ENCODE data around the gene ZIK1.

GRCh38 chr19:57557659-57558058 is 26.3 kb upstream of the ZIK1 start:
- TF ChIP-seq POLR2AphosphoS5 (IDR thresholded peaks at IDR 0.05) (no peak), CTCF (IDR thresholded peaks at IDR 0.05) (no peak)

All from gastroesophageal sphincter (tissue), 3 donors.